Activated CD4-positive, alpha-beta T cell treated with anti-CD3 and anti-CD28 coated beads, Interleukin-10, Interleukin-2, amounts not matched to agents 100 ng/mL and 50 ng/mL, durations not matched to agents 16 hours and 8 hours (primary cell): ENCODE data around the gene GATAD2B.

ENCODE experiments used
- DNase-seq: peaks from one replicate; pipeline ENCODE4 v3.0.0-alpha.2; 2020

The GATAD2B gene

GRCh38 chr1:153951183-153951582 is 28.4 kb upstream of the GATAD2B start:
- DNase-seq: no peak

DNA sequence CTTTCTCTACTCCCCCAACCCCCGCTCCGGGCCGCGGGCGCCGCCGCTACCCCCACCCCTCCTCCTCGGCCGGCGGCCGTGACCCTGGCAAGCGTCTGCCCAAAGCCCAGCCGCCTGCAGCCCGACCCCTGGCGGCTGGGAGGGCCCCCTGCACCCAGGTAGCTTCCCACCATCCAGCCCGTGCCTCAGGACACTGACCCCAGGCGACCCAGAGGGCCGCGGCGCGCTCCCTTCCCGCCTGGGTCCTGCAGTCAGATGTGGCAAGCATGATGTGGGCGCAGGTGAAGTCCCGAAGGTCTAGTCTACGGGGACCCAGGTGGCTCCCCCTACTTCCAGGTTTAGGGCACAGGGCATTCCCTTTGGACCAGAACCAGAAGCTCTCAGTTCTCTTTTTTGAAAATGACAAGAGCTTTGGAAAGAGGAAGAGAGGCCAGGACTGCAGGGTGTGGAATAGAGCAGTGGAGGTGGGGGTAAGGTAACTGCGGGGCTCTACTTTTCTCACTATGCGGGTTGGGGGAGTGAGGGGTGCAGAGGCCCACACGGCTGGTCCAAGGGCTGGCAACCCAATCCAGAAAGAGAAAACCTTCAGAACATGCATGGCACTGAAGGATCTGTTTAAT is 24.0 kb upstream of the GATAD2B start, which contains the start of gene DENND4B:
TSS of gene DENND4B (minus strand) at position 97 of the 620 bp plus-strand sequence. CDS start 2,344 bp downstream, outside the sequence.
- DNase-seq: peak; percentile 89

GRCh38 chr1:153945795-153946621 is 23.2 kb upstream of the GATAD2B start:
- peak; percentile 86 for DNase-seq

GRCh38 chr1:153945131-153945794 is 22.5 kb upstream of the GATAD2B start:
- DNase-seq: peak; percentile 84

DNA sequence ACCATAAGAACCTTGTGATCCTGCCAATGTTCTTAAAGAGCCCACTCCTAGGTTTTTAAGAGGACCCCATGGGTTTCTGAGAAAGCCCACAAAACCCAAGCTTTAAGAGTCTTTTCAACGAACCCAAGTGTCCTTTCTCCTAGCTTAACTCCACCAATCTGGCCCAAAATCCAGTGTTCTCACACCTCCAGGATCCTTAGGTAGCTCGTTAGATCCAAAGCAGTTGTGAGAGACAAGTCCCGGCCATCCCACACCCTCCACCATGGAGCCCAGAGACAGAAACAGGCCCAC is 22.0 kb upstream of the GATAD2B start:
- DNase-seq: no peak

- no peak for DNase-seq
Measured at GRCh38 chr1:153944005-153944826, 21.4 kb upstream of the GATAD2B start.

GRCh38 chr1:153942766-153943549 is 20.2 kb upstream of the GATAD2B start:
- no peak for DNase-seq

GRCh38 chr1:153941826-153942725 is 19.3 kb upstream of the GATAD2B start:
- no peak for DNase-seq

GRCh38 chr1:153940756-153941155 is 18.0 kb upstream of the GATAD2B start:
- DNase-seq: no peak

GRCh38 chr1:153939476-153939875 is 16.7 kb upstream of the GATAD2B start:
- DNase-seq: no peak

GRCh38 chr1:153938996-153939395 is 16.2 kb upstream of the GATAD2B start:
- no peak for DNase-seq

DNA sequence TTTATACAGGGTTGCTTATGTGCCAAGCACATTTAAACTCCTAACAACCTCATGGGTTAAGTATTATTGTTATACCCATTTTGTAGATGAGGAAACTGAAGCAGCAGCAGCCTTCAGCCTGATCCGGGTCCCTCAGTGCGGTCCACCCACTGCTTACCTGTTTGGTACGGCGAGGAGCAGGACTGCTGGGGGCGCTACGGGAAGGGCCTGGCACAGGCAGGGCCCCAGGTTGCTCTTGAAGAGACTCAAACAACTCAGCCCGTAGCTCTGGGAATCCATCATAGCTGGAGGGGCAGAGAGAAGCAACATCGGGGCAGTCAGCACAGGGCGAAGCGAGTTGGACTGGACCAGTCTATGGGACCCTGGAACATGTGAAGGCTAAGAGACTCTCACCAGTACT is 14.6 kb upstream of the GATAD2B start:
- DNase-seq: no peak

- DNase-seq: no peak
Measured at GRCh38 chr1:153936011-153936802, 13.4 kb upstream of the GATAD2B start.

DNA sequence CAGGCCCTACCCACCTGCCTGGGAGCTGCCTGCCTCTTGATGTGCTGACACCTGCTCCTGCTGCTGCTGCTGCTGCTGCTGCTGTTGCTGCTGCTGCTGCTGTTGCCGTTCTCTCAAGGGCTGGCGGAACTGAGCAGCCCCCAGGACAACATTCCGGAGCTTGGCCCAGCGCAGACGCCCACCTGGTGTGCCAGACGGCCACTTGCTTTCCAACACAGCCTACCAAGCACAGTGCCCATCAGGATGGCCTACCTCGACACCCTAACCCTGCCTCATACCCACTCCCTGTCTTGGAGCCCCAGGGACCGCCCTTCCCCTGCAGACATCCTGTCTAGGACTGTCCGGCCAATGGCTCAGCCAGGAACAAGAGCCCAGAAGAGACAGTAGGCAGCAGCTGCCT is 12.0 kb upstream of the GATAD2B start:
- DNase-seq: no peak

DNA sequence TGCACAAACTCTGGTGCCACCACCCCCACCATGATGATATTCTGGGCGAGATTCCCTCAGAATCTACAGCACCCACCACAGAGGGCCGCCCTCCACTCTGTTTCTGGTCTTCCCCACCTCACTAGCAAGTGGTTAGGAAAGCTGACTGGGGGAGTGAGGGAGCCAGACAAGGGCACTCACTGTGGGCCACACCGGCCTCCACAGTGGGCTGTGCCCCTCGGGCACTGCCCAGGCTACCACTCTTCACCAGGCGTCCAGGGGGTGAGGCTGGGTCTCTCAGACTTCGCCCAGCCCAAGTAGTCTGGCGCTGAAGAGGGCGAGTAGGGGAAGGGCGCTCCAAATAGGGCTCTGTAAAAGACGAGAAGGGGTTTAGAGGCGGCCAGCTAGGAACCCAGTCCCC is 11.2 kb upstream of the GATAD2B start:
- DNase-seq: no peak

DNA sequence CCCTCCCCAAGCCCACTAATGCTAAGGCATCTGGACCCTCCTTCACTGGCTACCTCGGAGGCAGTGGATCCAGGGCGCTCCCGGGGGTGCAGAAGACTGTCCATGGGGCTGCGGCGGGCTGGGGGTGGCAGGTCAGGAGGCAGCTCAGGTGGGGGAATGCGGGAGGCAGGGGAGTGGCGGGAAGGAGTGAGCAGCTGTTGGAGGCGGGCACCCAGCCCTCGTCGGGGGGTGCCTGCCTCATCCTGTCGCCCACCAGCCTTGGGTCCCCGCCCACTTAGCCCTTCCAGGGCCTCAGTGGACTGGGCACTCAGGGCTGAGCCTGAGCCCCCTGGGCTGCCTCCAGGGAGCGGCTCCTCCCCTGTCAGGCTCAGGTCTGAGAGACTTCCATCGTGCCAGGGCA is 10.7 kb upstream of the GATAD2B start:
- DNase-seq: no peak

GRCh38 chr1:153932156-153933131 is 9.7 kb upstream of the GATAD2B start:
- DNase-seq: no peak

- no peak for DNase-seq
Measured at GRCh38 chr1:153929981-153930948, 7.5 kb upstream of the GATAD2B start.
